NOMO-1 treated with dmso at 0.1 percent for 144 hours (cell line): ENCODE results near the gene DCDC2C.

Experiments
- DNase-seq: peaks from one replicate; lab custom pipeline; 2025; ENCODE audit not compliant: unreplicated experiment; lab: John Stamatoyannopoulos, UW

The DCDC2C gene

GRCh38 chr2:3708576-3708975 lies 5.2 kb downstream of the DCDC2C start:
- no peak for DNase-seq

DNA sequence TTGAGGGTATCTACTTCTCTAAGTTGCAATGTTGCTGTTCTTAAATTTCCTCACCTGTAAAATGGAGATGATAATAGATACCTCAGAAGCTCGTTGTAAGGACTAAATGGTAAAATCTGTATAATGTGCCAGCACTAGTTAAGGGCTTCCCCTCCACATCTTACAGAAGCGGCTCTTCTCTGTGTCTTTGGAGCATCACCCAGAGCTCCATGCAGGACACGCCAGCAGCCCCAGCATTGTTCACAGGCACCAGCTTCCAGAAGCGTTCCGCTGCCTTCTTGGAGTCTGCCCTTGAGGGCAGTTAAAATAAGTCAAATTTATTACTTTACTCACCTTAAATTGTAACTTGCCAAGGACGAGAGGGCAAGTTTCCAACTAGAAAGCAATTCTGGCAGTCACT lies 5.8 kb downstream of the DCDC2C start:
- no peak for DNase-seq

DNA sequence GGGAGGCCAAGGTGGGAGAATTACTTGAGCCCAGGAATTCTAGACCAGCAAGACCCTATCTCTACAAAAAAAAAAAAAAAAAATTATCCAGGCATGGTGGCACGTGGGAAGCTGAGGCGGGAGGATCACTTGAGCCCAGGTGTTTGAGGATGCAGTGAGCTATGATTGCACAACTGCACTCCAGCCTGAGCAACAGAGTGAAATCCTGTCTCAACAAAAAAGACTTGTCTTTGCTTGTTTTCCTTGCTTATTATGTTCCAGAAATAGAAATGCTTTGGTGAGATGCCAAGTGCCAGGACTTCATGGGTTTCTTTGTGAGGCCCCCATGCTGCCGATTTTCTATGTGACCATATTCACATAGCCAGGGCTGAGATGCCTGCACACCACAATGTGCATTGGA lies 9.0 kb downstream of the DCDC2C start:
- no peak for DNase-seq

- no peak for DNase-seq
Measured at GRCh38 chr2:3712831-3713503, 9.6 kb downstream of the DCDC2C start.

DNA sequence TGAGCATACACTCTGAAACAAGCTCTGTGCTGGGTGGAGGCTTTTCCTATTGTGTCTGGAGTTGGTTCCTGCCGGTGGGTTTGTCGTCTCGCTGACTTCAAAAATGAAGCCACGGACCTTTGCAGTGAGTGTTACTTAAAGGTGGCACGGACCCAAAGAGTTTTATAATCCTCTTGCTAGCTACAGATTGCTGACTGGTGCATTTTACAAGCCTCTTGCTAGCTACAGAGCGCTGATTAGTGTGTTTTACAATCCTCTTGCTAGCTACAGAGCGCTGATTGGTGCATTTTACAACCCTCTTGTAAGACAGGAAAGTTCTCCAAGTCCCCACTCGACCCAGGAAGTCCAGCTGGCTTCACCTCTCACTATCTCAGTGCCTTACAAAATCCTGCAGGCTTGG lies 15.3 kb downstream of the DCDC2C start:
- no peak for DNase-seq

- no peak for DNase-seq
Measured at GRCh38 chr2:3725002-3725401, 21.6 kb downstream of the DCDC2C start.

- DNase-seq = no peak
Measured at GRCh38 chr2:3725458-3726250, 22.3 kb downstream of the DCDC2C start.

DNA sequence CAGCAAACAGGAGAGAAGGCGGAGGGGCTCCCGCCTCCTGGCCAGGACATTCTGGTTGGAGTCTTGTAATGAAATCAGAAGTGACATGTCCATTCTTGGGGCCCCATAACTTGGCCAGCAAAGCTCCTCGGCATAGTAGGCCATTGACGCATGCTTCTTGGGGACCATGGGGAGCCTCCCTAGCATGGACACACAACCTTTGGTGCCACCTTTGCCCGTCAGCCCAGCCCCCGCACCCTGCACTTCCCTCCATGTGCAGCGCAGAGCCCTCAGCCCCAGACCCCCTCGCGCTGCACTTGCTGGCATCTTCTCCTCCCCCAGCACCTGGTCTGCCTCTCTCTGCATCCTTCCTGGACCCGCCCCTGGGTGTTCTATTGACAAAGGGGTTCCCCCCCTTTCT lies 23.1 kb downstream of the DCDC2C start:
- DNase-seq = no peak

DNA sequence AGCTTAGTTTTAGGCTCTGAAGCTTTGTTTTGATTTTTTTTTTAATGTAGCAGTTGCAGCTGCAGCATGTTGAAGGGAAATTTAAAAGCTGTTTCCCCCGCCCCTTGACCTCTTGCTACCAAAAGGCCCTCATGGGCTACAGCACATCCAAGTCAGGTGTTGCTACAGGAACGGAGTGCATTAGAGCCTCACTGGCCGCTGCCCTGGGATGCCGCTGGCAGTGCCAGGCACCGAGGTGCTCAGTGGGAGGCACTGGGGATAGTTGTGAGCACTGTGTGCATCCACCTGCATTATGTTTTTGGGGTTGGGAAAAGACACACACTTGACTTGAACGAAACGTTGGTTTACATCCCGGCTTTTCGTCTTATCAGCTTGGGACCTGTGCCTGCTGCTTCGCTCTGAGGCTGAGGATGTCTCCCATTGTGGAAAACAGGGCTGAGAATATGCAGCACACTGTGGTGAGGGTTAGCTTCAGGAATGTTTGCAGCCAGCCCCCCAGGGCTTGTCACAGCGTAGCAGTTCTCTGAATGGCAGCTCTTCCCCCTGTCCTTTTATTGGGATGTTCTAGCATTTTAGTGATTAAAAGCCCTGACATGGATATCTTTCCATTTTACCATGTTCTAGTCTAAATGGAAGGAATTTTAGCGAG lies 24.1 kb downstream of the DCDC2C start:
- DNase-seq = no peak

GRCh38 chr2:3728104-3729054 lies 25.0 kb downstream of the DCDC2C start:
- DNase-seq = peak; percentile 28

DNA sequence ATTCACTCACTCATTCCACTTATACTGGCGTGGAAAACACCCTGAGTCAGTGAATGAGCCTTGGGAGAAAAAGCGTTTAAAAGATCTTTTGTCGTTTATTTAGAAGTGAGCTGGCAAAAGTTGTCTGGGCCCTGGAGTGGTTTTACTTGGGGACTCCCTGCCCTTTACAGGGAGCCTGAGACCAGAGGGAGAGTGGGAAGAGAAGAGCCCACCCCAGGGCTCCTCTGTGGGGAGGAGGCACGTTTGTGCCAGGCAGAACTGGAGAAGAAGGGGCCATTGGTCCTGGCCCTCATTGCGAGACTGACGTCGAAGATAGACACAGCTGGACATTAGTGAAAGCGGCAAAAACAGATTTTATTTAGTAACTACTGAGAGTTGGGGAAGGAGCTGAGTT lies 25.7 kb downstream of the DCDC2C start:
- no peak for DNase-seq

DNA sequence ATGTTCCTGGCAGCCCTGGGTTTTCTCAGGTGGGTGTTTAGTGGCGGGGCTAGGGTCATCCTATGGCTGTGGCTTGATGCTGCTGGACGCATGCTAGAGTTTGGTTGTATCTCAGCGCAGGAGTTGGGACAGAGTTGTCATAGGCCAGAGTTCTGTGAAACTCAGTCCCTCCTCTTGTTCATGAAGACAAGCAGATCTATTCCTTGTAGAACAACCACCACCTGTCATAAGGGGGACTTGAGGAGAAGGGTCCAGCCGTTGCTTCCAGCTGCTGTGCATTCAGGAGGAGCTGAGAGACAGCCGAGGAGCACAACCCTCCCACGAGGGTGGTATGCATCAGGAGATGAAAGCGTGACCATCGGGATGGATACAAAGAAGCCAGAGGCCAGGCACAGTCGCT lies 26.4 kb downstream of the DCDC2C start:
- DNase-seq = no peak

- no peak for DNase-seq
Measured at GRCh38 chr2:3730646-3731045, 27.3 kb downstream of the DCDC2C start.

GRCh38 chr2:3731829-3732228 lies 28.5 kb downstream of the DCDC2C start:
- DNase-seq = no peak

- no peak for DNase-seq
Measured at GRCh38 chr2:3736112-3736511, 32.7 kb downstream of the DCDC2C start.

DNA sequence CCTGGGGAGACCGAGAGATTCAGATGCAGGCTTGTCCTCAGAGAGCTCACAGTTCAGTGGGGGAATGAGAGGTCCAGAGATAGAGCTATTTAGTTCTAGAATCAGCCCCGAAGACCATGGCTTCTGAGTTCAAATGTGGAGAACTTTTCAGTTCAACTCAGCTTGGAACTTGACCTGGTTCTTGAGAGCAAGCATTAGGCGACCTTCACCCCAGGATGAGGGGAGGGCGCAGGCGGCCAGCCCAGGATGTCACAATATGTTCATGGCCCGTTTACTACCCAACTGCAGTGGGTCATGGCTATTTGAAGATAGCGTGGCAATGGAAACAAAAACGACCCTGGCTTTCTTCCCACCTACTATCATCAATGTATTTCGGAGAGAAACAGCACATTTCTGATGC lies 33.8 kb downstream of the DCDC2C start:
- no peak for DNase-seq

GRCh38 chr2:3738454-3738853 lies 35.1 kb downstream of the DCDC2C start:
- no peak for DNase-seq

- no peak for DNase-seq
Measured at GRCh38 chr2:3739313-3739712, 35.9 kb downstream of the DCDC2C start.

DNA sequence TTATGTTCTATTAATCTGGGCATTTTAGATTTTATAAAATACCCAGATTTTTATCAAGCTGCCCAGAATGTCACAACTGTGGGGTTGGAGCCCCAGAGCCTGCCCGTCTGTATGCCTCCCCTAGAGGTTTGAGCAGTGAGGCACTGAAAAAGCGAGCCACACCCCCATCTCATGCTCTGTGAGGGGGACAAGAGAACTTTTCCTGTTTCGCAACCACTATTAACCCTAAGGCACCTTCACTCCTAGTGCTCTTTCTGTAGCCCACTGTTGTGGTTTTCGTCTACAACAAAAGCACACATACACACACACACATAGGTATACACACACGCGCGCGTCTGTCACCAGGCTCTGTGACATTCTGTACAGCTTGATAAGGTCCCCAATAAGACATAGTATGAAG lies 38.0 kb downstream of the DCDC2C start:
- no peak for DNase-seq

DNA sequence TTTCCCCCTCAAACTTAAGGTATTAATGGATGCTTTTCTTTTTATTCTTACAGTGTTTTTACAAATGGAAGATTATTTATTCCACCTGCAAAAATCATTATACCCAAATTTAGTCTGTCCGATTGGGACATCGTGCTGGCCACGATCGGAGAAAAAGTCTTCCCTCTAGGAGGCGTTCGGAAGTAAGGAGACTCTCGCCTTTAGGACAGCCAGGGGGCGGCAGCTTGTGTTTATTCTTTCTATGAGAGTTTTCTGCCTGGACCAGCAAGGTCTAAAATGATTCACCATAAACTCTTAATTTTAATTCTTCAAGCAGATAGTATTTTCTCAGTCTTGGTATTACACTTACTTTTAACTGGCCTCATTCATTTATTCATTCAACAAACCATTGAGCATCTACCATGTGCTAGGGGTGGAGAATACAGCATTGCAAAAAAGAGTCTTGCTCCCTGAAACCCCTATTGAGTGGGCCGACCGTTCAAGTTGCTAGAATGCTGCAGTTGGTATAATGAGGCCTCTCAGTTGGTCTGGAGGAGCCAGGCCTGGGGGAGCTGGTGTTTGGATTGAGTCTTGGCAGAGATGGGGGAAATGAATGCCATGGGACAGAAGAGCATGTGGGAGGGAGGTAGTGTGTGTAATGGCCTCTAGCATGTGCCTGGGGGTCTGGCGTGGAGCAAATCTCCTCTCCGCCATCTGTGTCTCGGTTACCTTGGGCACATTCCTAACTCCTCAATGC lies 38.7 kb downstream of the DCDC2C start:
- DNase-seq = no peak
